Neural cell (in vitro differentiated cells): ENCODE measurements around the gene HES3. TPM values are rescaled to one million over a fixed set of nuclear protein-coding genes. Genes with fewer than 3 reads are reported as not detected.

Experiments
- H2AFZ ChIP-seq: fragments of 200-600, 300-800 bp; sonication (generic), shearing (Covaris generic); 2 replicates; pipeline ENCODE4 v1.6.0; 2014; ENCODE audit warnings: low read depth, mild to moderate bottlenecking, antibody characterized with exemption, low read length, moderate library complexity
- H3F3A ChIP-seq: fragments of 200-600 bp; shearing (Covaris generic); 2 replicates; pipeline ENCODE4 v1.6.1; 2016; ENCODE audit warnings: mild to moderate bottlenecking, moderate library complexity, mixed read lengths, antibody characterized with exemption, low read length; ENCODE audit not compliant: insufficient read depth, poor library complexity, severe bottlenecking
- H3K27ac ChIP-seq: fragments of 200-600, 300-800 bp; sonication (generic), shearing (Covaris generic); 2 replicates; pipeline ENCODE4 v1.5.1; 2014; ENCODE audit warnings: mild to moderate bottlenecking, low read length, moderate library complexity
- H3K27me3 ChIP-seq: fragments of 300-800, 200-600 bp; sonication (generic), shearing (Covaris generic); 2 replicates; pipeline ENCODE4 v1.6.0; 2014; ENCODE audit warnings: mild to moderate bottlenecking, low read depth, low read length, moderate library complexity; ENCODE audit not compliant: insufficient read depth
- H3K36me3 ChIP-seq: fragments of 300-800, 200-600 bp; sonication (generic), shearing (Covaris generic); 2 replicates; pipeline ENCODE4 v1.5.1; 2014; ENCODE audit warnings: mild to moderate bottlenecking, antibody characterized with exemption, low read length, moderate library complexity; ENCODE audit not compliant: insufficient read depth
- H3K4me2 ChIP-seq: fragments of 300-800, 200-600 bp; sonication (generic), shearing (Covaris generic); 2 replicates; pipeline ENCODE4 v1.6.0; 2014; ENCODE audit warnings: mild to moderate bottlenecking, low read length
- H3K4me3 ChIP-seq: fragments of 300-800, 200-600 bp; sonication (generic), shearing (Covaris generic); 2 replicates; pipeline ENCODE4 v1.5.1; 2014; ENCODE audit warnings: mild to moderate bottlenecking, low read length, moderate library complexity
- H3K79me2 ChIP-seq: fragments of 200-600 bp; shearing (Covaris generic); replicated peaks from 2 replicates; pipeline ENCODE4 v1.6.0; 2014; ENCODE audit warnings: mild to moderate bottlenecking, low read length, moderate library complexity; ENCODE audit not compliant: insufficient read depth
- H3K9ac ChIP-seq: fragments of 300-800, 200-600 bp; sonication (generic), shearing (Covaris generic); 2 replicates; pipeline ENCODE4 v1.6.1; 2016; ENCODE audit warnings: mild to moderate bottlenecking, low read length, mixed read lengths
- H3K9me2 ChIP-seq: fragments of 200-600 bp; shearing (Covaris generic); 2 replicates; pipeline ENCODE4 v1.6.1; 2016; ENCODE audit warnings: mild to moderate bottlenecking, low read length, mixed read lengths; ENCODE audit not compliant: insufficient read depth
- H3K9me3 ChIP-seq: fragments of 200-600, 300-800 bp; sonication (generic), shearing (Covaris generic); 2 replicates; pipeline ENCODE4 v1.6.1; 2016; ENCODE audit warnings: mild to moderate bottlenecking, mixed run types, low read length, moderate library complexity, mixed read lengths
- H4K20me1 ChIP-seq: fragments of 200-600 bp; shearing (Covaris generic); 2 replicates; pipeline ENCODE4 v1.6.1; 2016; ENCODE audit warnings: mild to moderate bottlenecking, mixed run types; ENCODE audit not compliant: insufficient read depth
- CTCF ChIP-seq: fragments of 450-650 bp; IDR thresholded peaks from 2 replicates; pipeline ENCODE4 v1.5.1; 2014; ENCODE audit warnings: antibody characterized with exemption, mild to moderate bottlenecking, moderate library complexity; ENCODE audit not compliant: poor library complexity, severe bottlenecking
- EP300 ChIP-seq: fragments of 450-650 bp; conservative IDR thresholded peaks from 2 replicates; pipeline ENCODE4 v1.6.1; 2014; ENCODE audit warnings: antibody characterized with exemption, mild to moderate bottlenecking, moderate library complexity; ENCODE audit not compliant: poor library complexity, severe bottlenecking
- EZH2 ChIP-seq: fragments of 200-600, 300-800 bp; shearing (Covaris generic), sonication (generic); IDR thresholded peaks from 2 replicates; pipeline ENCODE4 v1.6.1; 2014; ENCODE audit warnings: antibody characterized with exemption, low read length, borderline replicate concordance, mild to moderate bottlenecking; ENCODE audit not compliant: insufficient read depth, poor library complexity, severe bottlenecking
- MXI1 ChIP-seq: fragments of 450-650 bp; conservative IDR thresholded peaks from 2 replicates; pipeline ENCODE4 v1.6.1; 2014; ENCODE audit warnings: antibody characterized with exemption, mild to moderate bottlenecking; ENCODE audit not compliant: poor library complexity, severe bottlenecking
- POLR2AphosphoS5 ChIP-seq: IDR thresholded peaks from 2 replicates; pipeline ENCODE4 v1.6.1; 2012
- RAD21 ChIP-seq: fragments of 450-650 bp; conservative IDR thresholded peaks from 2 replicates; pipeline ENCODE4 v1.6.1; 2014; ENCODE audit warnings: antibody characterized with exemption, mild to moderate bottlenecking, moderate library complexity
- REST ChIP-seq: IDR thresholded peaks from 2 replicates; pipeline ENCODE4 v1.6.1; 2012; ENCODE audit warnings: borderline replicate concordance
- SMC3 ChIP-seq: fragments of 450-650 bp; conservative IDR thresholded peaks from 2 replicates; pipeline ENCODE4 v1.6.1; 2014; ENCODE audit warnings: antibody characterized with exemption, mild to moderate bottlenecking, moderate library complexity; ENCODE audit not compliant: poor library complexity
- TAF1 ChIP-seq: IDR thresholded peaks from 2 replicates; pipeline ENCODE4 v1.6.1; 2012; ENCODE audit warnings: low read depth
- polyA plus RNA-seq: library from polyadenylated mRNA; depleted of rRNA; stranded (reverse); fragments of >200 nt; gene quantifications from 2 replicates; pipeline ENCODE4 v1.2.3, GENCODE V29; 2014

HES3 gene
- polyA plus RNA-seq, 1 donor from 2014 or later = not detected

- Histone ChIP-seq H2AFZ (no peak overlapping the region), H3K27ac (no peak overlapping the region), H4K20me1 (no peaks in the 10 kb centered on the region), H3K9ac (no peak overlapping the region), H3K9me3 (no peaks in the 10 kb centered on the region), H3K9me2 (no peaks in the 10 kb centered on the region), H3K4me3 (no peak overlapping the region), H3K27me3 (no peaks in the 10 kb centered on the region), H3K79me2 (no peaks in the 10 kb centered on the region), H3K4me2 (no peak overlapping the region), H3K36me3 (no peaks in the 10 kb centered on the region), H3F3A (no peaks in the 10 kb centered on the region)
- TF ChIP-seq EZH2 (no peak), CTCF (no peak), EP300 (no peak), TAF1 (no peak), MXI1 (no peak), RAD21 (no peak), POLR2AphosphoS5 (no peak), SMC3 (no peak), REST (no peak)
Observed at GRCh38 chr1:6292102-6292501, 48.1 kb downstream of the HES3 start.

GRCh38 chr1:6294080-6294889, 50.3 kb downstream of the HES3 start:
- no peak overlapping the region for H3K27ac ChIP-seq
- no peaks in the 10 kb centered on the region for H3K79me2 ChIP-seq
- H3K36me3 ChIP-seq = no peaks in the 10 kb centered on the region
- no peaks in the 10 kb centered on the region for H3K9me2 ChIP-seq
- no peak overlapping the region for H3K9ac ChIP-seq
- H3K9me3 ChIP-seq = no peaks in the 10 kb centered on the region
- TF ChIP-seq CTCF (no peak), MXI1 (no peak), EZH2 (no peak), TAF1 (no peak)
- H4K20me1 ChIP-seq = no peaks in the 10 kb centered on the region
- H3F3A ChIP-seq = no peaks in the 10 kb centered on the region
- no peaks in the 10 kb centered on the region for H3K27me3 ChIP-seq
- H3K4me3 ChIP-seq = no peak overlapping the region
- no peak overlapping the region for H2AFZ ChIP-seq
- no peak overlapping the region for H3K4me2 ChIP-seq
